Neuron (in vitro differentiated cells): ENCODE data around the gene FAM50B.

ENCODE experiments used
- H2AFZ ChIP-seq: one replicate; pipeline ENCODE4 v1.6.1; 2013; ENCODE audit warnings: low read depth, mild to moderate bottlenecking, inconsistent platforms, low read length, moderate library complexity
- H3K27me3 ChIP-seq: one replicate; pipeline ENCODE4 v1.6.1; 2013; ENCODE audit warnings: low read length; ENCODE audit not compliant: insufficient read depth
- H3K36me3 ChIP-seq: one replicate; pipeline ENCODE4 v1.6.1; 2013; ENCODE audit warnings: low read length; ENCODE audit not compliant: insufficient read depth
- H3K4me1 ChIP-seq: one replicate; pipeline ENCODE4 v1.6.1; 2013; ENCODE audit warnings: low read length; ENCODE audit not compliant: insufficient read depth
- H3K4me3 ChIP-seq: 2 replicates; pipeline ENCODE4 v1.5.1; 2013; ENCODE audit warnings: mild to moderate bottlenecking, low read length, moderate library complexity
- H3K9me3 ChIP-seq: one replicate; pipeline ENCODE4 v1.6.1; 2013; ENCODE audit warnings: low read length

Gene FAM50B

GRCh38 chr6:3876101-3876500 lies 26.9 kb downstream of the FAM50B start:
- no peaks in the 10 kb centered on the region for H3K4me1 ChIP-seq
- no peaks in the 10 kb centered on the region for H3K9me3 ChIP-seq
- no peaks in the 10 kb centered on the region for H3K36me3 ChIP-seq
- H2AFZ ChIP-seq: no peak overlapping the region
- H3K4me3 ChIP-seq: no peak overlapping the region
- H3K27me3 ChIP-seq: no peaks in the 10 kb centered on the region

- no peak overlapping the region for H3K4me3 ChIP-seq
- H3K9me3 ChIP-seq: no peaks in the 10 kb centered on the region
- H2AFZ ChIP-seq: no peak overlapping the region
- no peaks in the 10 kb centered on the region for H3K36me3 ChIP-seq
- no peaks in the 10 kb centered on the region for H3K4me1 ChIP-seq
- no peaks in the 10 kb centered on the region for H3K27me3 ChIP-seq
Observed at GRCh38 chr6:3876866-3877265, 27.7 kb downstream of the FAM50B start.

DNA sequence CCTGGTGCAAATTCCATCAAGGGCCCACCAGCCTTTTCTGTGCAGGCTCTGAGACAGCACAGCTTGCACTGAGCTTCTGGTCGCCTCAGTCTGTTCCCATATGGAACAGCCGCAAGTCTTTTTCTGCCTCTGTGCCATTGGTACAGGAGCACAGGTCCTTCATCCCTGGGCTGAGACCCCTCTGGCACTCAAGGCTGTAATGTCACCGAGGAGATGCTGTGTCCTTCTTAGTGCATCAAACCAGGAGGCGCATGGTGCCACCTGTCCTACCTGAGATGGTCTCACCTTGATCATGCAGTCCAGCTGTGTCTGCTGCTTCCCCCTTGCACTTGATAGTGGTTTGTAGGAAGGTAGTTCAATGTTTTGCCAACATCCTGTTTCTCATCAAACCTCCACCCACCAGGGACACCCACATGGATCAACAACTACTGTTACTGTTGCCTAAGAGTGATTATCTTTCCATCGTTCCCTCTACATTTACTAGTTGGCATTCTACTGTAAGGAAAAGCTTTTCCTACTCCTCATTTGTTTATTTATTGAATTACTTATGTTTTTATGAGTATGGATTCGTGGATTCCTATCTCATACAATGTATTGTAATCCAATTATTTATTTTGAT lies 29.0 kb downstream of the FAM50B start:
- no peaks in the 10 kb centered on the region for H3K36me3 ChIP-seq
- H3K9me3 ChIP-seq: no peaks in the 10 kb centered on the region
- no peaks in the 10 kb centered on the region for H3K27me3 ChIP-seq
- H3K4me1 ChIP-seq: no peaks in the 10 kb centered on the region
- H2AFZ ChIP-seq: no peak overlapping the region
- H3K4me3 ChIP-seq: no peak overlapping the region

DNA sequence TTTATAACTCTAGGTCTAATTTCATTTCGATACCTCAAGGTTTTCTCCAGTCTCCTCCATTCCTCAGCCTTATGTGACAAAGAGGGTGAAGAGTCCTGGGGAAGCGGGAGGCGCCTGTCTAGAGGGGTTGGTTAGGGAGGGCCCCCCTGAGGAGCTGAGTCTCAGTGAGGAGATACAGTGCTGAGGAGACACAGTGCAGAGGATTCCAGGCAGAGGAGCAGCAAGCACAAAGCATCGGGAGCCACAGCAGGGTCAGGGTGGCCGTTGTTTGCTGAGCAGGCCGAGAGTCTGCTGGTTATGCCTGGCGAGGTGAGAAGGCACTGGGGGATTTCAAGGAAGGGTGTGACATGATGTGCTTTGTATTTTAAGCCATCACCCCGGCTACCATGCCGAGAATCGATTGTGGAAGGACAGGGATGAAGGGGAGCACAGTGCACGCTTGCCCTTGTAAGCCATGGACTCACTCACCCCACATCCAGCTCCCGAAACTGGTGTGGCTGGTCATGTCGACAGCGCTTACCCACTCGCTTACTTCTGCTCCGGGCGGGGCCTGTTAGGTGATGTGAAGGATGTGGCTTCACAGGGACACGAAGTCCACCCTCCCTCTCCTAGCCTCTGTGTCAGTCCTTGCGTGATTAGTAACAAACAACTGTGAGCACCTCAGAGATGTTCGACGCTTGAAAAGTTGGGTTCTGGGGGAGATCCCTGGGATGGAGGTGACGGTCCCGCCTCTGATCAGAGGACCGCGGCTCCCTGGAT lies 30.2 kb downstream of the FAM50B start:
- Histone ChIP-seq H3K4me1 (peaks cover 10% of the 10 kb centered on the region), H3K9me3 (no peaks in the 10 kb centered on the region), H3K36me3 (no peaks in the 10 kb centered on the region), H3K27me3 (no peaks in the 10 kb centered on the region), H3K4me3 (no peak overlapping the region), H2AFZ (no peak overlapping the region)

GRCh38 chr6:3881711-3882421 lies 32.7 kb downstream of the FAM50B start:
- Histone ChIP-seq H3K27me3 (no peaks in the 10 kb centered on the region), H3K36me3 (no peaks in the 10 kb centered on the region), H3K4me1 (peaks cover 13% of the 10 kb centered on the region), H3K4me3 (no peak overlapping the region), H2AFZ (no peak overlapping the region), H3K9me3 (no peaks in the 10 kb centered on the region)

- Histone ChIP-seq H3K36me3 (no peaks in the 10 kb centered on the region), H3K9me3 (no peaks in the 10 kb centered on the region), H3K27me3 (no peaks in the 10 kb centered on the region), H3K4me3 (no peak overlapping the region), H3K4me1 (peaks cover 15% of the 10 kb centered on the region), H2AFZ (no peak overlapping the region)
Observed at GRCh38 chr6:3882431-3882830, 33.3 kb downstream of the FAM50B start.

DNA sequence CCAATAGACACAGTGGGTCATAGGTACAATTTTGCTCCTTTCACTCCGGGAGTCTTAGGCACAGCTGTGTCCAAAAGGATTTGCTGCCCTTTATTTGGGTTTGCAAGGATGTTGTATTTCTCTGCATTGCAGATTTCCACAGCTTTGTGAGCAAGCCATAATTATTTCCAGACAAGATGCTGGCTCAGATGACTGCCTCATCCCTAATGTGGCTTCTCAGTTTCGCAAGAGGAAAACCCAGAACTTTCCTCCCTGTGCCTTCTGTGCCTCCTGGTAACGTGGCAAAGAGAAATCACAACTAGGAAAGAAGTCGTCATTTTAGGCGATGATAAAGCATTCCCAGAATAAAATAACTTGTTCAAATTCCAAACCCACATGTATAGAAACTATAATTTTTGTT lies 33.7 kb downstream of the FAM50B start:
- Histone ChIP-seq H2AFZ (no peak overlapping the region), H3K4me3 (no peak overlapping the region), H3K4me1 (peaks cover 15% of the 10 kb centered on the region), H3K27me3 (no peaks in the 10 kb centered on the region), H3K9me3 (no peaks in the 10 kb centered on the region), H3K36me3 (no peaks in the 10 kb centered on the region)

DNA sequence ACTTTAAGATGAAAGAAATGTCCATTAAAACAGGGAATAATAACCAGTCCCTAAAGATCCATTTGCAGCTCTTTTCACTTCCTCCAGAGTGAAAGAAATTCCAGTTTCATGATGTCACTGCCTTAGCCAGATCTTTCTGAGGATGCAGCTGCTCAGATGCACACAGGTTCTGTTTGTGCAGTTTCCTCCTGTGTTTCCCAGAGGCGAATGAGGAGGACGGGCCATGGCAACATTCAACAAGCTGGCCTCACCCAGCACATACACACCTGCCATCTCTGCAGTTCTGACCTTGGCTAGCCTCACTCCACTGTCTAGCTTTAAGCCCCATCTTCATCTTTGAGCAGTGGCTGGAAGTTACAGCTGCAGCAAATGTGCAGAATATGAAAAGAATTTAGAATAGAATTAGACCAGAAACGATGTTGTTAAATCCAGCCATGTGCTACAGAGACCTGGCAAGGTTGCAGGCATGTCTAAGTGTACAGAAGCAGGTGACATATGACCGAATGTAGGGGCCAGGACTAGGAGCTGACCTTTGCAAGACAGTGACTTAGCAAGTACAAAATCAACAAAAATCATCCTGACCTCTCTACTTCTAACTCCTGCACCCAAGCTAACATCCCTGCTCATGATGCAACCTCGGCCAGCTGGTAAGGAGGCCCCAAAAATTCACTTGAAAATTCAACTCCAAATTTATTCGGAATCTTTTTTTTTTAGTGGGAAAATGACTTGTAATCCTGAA lies 35.0 kb downstream of the FAM50B start:
- H3K4me3 ChIP-seq: no peak overlapping the region
- no peaks in the 10 kb centered on the region for H3K9me3 ChIP-seq
- no peaks in the 10 kb centered on the region for H3K36me3 ChIP-seq
- peaks cover 15% of the 10 kb centered on the region for H3K4me1 ChIP-seq
- H3K27me3 ChIP-seq: no peaks in the 10 kb centered on the region
- H2AFZ ChIP-seq: peak overlapping the region; percentile 37

DNA sequence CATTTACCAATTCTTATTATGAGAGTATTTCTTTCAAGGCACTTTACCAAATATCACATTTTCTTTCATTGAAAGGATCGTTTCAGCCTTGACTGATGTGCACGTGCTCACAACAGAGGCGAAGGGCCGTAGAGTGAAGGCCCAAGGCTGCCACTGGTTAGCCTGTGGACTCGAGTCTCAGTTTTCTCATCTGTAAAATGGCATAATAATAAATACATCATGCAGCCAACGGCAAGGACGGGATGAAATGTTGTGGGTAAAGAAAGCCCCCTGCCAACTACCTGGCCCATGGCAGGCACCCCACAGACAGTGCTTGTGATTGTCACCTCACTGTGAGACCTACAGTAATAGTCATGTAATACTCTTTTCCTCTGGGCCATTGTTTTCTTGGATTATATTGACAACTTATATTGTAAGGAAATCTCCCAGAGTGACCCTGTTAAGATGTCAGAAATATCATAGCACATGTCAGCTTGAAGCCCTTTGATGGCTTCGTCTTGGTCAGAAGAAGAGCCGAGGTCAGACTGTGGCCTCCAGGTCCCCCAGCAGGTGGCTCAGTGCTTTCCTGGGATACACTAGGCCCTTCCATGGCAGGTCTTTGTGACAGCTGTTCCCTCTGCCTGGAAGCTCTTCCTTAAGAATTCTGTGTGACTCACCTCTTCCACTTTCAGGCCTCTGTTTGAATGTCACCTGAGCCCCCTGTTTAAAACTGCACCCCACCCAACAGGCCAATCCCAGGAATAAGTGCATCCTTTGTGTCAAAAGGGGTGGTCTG lies 36.3 kb downstream of the FAM50B start:
- Histone ChIP-seq H3K36me3 (no peaks in the 10 kb centered on the region), H3K9me3 (no peaks in the 10 kb centered on the region), H3K4me1 (peaks cover 28% of the 10 kb centered on the region), H3K4me3 (no peak overlapping the region), H2AFZ (no peak overlapping the region), H3K27me3 (no peaks in the 10 kb centered on the region)

- Histone ChIP-seq H3K4me3 (no peak overlapping the region), H3K27me3 (no peaks in the 10 kb centered on the region), H3K36me3 (no peaks in the 10 kb centered on the region), H2AFZ (no peak overlapping the region), H3K9me3 (no peaks in the 10 kb centered on the region), H3K4me1 (peaks cover 31% of the 10 kb centered on the region)
Observed at GRCh38 chr6:3887150-3887700, 38.1 kb downstream of the FAM50B start.

- no peaks in the 10 kb centered on the region for H3K36me3 ChIP-seq
- no peaks in the 10 kb centered on the region for H3K9me3 ChIP-seq
- no peaks in the 10 kb centered on the region for H3K27me3 ChIP-seq
- H3K4me1 ChIP-seq: peaks cover 31% of the 10 kb centered on the region
- H3K4me3 ChIP-seq: no peak overlapping the region
- H2AFZ ChIP-seq: no peak overlapping the region
Observed at GRCh38 chr6:3888153-3888957, 39.2 kb downstream of the FAM50B start.

GRCh38 chr6:3890047-3890446 lies 40.9 kb downstream of the FAM50B start:
- Histone ChIP-seq H3K27me3 (no peaks in the 10 kb centered on the region), H3K4me3 (no peak overlapping the region), H3K36me3 (no peaks in the 10 kb centered on the region), H3K9me3 (no peaks in the 10 kb centered on the region), H3K4me1 (peaks cover 18% of the 10 kb centered on the region), H2AFZ (no peak overlapping the region)
